Endothelial cell of umbilical vein (primary cell): ENCODE measurements around the gene RGS9. TPM values are rescaled to one million over a fixed set of nuclear protein-coding genes. Genes with fewer than 3 reads are reported as not detected.

ENCODE experiments used
- BruUV-seq: library from RNA; stranded (reverse); fragments of 400-500 nt; replicated peaks from 2 replicates; lab custom pipeline; 2021; lab: Mats Ljungman, UMichigan
- CTCF ChIA-PET: fragments of 300-600, 350-600 bp; sonication (Branson Sonifier 250); formaldehyde crosslinking; loops from one replicate; lab custom pipeline; 2021; ENCODE audit warnings: antibody characterized with exemption, inconsistent platforms; lab: Charles Lee
- POLR2A ChIA-PET: fragments of 300-600, 350-600 bp; sonication (Branson Sonifier 250); formaldehyde crosslinking; loops from one replicate; lab custom pipeline; 2021; ENCODE audit warnings: antibody characterized with exemption, inconsistent platforms; lab: Charles Lee
- DNase-seq: peaks from one replicate; pipeline ENCODE4 v3.0.0-alpha.2; 2011; ENCODE audit warnings: low read depth, low spot score
- FAIRE-seq: peaks from 2 replicates; lab custom pipeline; 2011; peaks lifted over from hg19 to GRCh38; lab: Jason Lieb, UNC
- H2AFZ ChIP-seq: 2 replicates; pipeline ENCODE4 v1.6.0; 2012; ENCODE audit warnings: low read depth, low read length, control low read depth, inconsistent platforms
- H3K27ac ChIP-seq: 2 replicates; pipeline ENCODE4 v1.5.1; 2011; ENCODE audit warnings: low read depth, mild to moderate bottlenecking, control low read depth, low read length, moderate library complexity; ENCODE audit not compliant: insufficient read depth
- H3K27me3 ChIP-seq, 2 experiments: 2 replicates each; pipeline versions ENCODE4 v1.6.0 to v1.6.1; 2011; ENCODE audit warnings: low read length in 2 of 2, mixed read lengths in 1 of 2; ENCODE audit not compliant: control insufficient read depth in 2 of 2, insufficient read depth in 2 of 2
- H3K36me3 ChIP-seq, 2 experiments: 2 replicates in 1 of 2; 3 replicates in 1 of 2; pipeline ENCODE4 v1.5.1; 2011; ENCODE audit warnings: low read length in 2 of 2, mild to moderate bottlenecking in 1 of 2, moderate library complexity in 1 of 2; ENCODE audit not compliant: control insufficient read depth in 2 of 2, insufficient read depth in 2 of 2; ENCODE audit errors: extremely low read depth in 1 of 2
- H3K4me1 ChIP-seq: 3 replicates; pipeline ENCODE4 v1.5.1; 2011; ENCODE audit warnings: mild to moderate bottlenecking, low read length; ENCODE audit not compliant: control insufficient read depth, insufficient read depth; ENCODE audit errors: extremely low read depth
- H3K4me2 ChIP-seq: 2 replicates; pipeline ENCODE4 v1.6.1; 2011; ENCODE audit warnings: low read length, control low read depth, mixed read lengths; ENCODE audit not compliant: insufficient read depth
- H3K4me3 ChIP-seq, 3 experiments: fragments of 200-600 bp in 1 of 3; sonication (generic), shearing (Covaris generic) in 1 of 3; replicated peaks in 1 of 3; 2 replicates each; pipeline ENCODE4 v1.5.1; 2011 to 2016; ENCODE audit warnings: control low read depth in 3 of 3, low read length in 3 of 3, mild to moderate bottlenecking in 2 of 3, inconsistent platforms in 1 of 3, low read depth in 1 of 3, moderate library complexity in 1 of 3; ENCODE audit not compliant: insufficient read depth in 1 of 3
- H3K79me2 ChIP-seq: 2 replicates; pipeline ENCODE4 v1.6.0; 2012; ENCODE audit warnings: low read length, inconsistent platforms; ENCODE audit not compliant: control insufficient read depth, insufficient read depth
- H3K9ac ChIP-seq: replicated peaks from 2 replicates; pipeline ENCODE3; 2011; ENCODE audit warnings: low read length, control low read depth; ENCODE audit not compliant: insufficient read depth; ENCODE audit errors: extremely low read depth
- H3K9me1 ChIP-seq: replicated peaks from 3 replicates; pipeline ENCODE4 v1.6.0; 2011; ENCODE audit warnings: mild to moderate bottlenecking, low read length; ENCODE audit not compliant: control insufficient read depth, insufficient read depth; ENCODE audit errors: extremely low read depth
- H3K9me3 ChIP-seq: replicated peaks from 2 replicates; pipeline ENCODE4 v1.5.1; 2012; ENCODE audit warnings: low read length, inconsistent platforms; ENCODE audit not compliant: control insufficient read depth, insufficient read depth
- H4K20me1 ChIP-seq: replicated peaks from 2 replicates; pipeline ENCODE3; 2011; ENCODE audit warnings: mild to moderate bottlenecking, low read length; ENCODE audit not compliant: control insufficient read depth, insufficient read depth; ENCODE audit errors: extremely low read depth
- EZH2 ChIP-seq: IDR thresholded peaks from 2 replicates; pipeline ENCODE4 v1.6.1; 2012; ENCODE audit warnings: borderline replicate concordance, low read depth, mild to moderate bottlenecking, moderate library complexity, low read length, inconsistent platforms; ENCODE audit not compliant: severe bottlenecking
- FOS ChIP-seq: IDR thresholded peaks from 2 replicates; pipeline ENCODE4 v1.6.1; 2011; ENCODE audit warnings: mild to moderate bottlenecking, low read length, moderate library complexity, borderline replicate concordance; ENCODE audit not compliant: insufficient read depth
- MYC ChIP-seq: IDR thresholded peaks from one replicate; pipeline ENCODE4 v1.6.1; 2011; ENCODE audit warnings: mild to moderate bottlenecking, low read depth, low read length
- POLR2AphosphoS5 ChIP-seq: IDR thresholded peaks from 2 replicates; pipeline ENCODE4 v1.6.1; 2012; ENCODE audit warnings: low read depth, mild to moderate bottlenecking, control low read depth, low read length, moderate library complexity; ENCODE audit not compliant: insufficient read depth
- dilution Hi-C: fragments of 300-500 bp; cut with MboI; formaldehyde crosslinking; loops from one replicate; pipeline ENCODE4 v1.15.0; 2019; ENCODE audit warnings: low sequenced_read_pairs; ENCODE audit not compliant: extremely low pct_ligation_motif_present
- intact Hi-C: fragments of 100-400 bp; cut with micrococcal nuclease; formaldehyde crosslinking; loops from one replicate; pipeline ENCODE4 v1.10.0; 2022
- polyA plus RNA-seq, 4 experiments: library from polyadenylated mRNA; depleted of rRNA in 3 of 4; stranded (reverse) in 3 of 4; unstranded in 1 of 4; fragments of >200 nt; gene quantifications; 2 replicates each; pipeline versions ENCODE4 v1.2.1 to v1.2.3, GENCODE V29; 2011 to 2012; ENCODE audit warnings: missing spikeins in 1 of 4
- total RNA-seq: library from RNA; stranded (reverse); gene quantifications from 2 replicates; pipeline ENCODE4 v1.2.3, GENCODE V29; 2021
- TF ChIP-seq, protein P1 (sequence below): IDR thresholded peaks from 2 replicates; pipeline ENCODE4 v1.6.1; 2011; ENCODE audit not compliant: insufficient read depth, insufficient read length
- TF ChIP-seq, protein P2 (sequence below), 2 donors: IDR thresholded peaks; 1 replicate in 1 of 2; 2 replicates in 1 of 2; pipeline ENCODE4 v1.5.1; 2011; ENCODE audit warnings: low read length in 2 of 2, mild to moderate bottlenecking in 2 of 2, moderate library complexity in 2 of 2, control low read depth in 1 of 2, inconsistent platforms in 1 of 2, low read depth in 1 of 2; ENCODE audit not compliant: insufficient read depth in 1 of 2; ENCODE audit errors: extremely low read depth in 1 of 2

RGS9 gene
- total and polyA plus RNA-seq, 2 donors (not counting 3 experiments of a cell fraction or from before 2014, with no cell fraction given): 0.61 to 1.4 TPM

DNA sequence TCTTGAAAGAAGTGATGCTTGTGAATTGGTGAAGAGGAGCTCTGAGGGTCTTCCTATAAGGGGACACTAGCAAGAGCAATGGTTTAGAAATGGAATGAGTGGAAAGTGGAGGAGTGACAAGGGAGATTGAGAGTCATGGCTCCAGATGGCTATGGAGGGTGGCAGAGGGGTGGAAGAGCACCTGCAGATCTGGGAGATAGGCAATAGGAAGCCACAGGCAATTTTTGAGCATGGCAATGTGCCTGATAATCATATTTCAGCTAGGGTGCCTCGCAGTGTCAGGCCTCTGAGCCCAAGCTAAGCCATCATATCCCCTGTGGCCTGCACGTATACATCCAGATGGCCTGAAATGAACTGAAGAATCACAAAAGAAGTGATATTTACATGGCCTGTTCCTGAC is 21.5 kb downstream of the RGS9 start:
- H3K4me2 ChIP-seq: no peak overlapping the region
- no peaks in the 10 kb centered on the region for H3K36me3 ChIP-seq
- TF ChIP-seq, protein P1, sequence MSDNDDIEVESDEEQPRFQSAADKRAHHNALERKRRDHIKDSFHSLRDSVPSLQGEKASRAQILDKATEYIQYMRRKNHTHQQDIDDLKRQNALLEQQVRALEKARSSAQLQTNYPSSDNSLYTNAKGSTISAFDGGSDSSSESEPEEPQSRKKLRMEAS: no peak
- TF ChIP-seq EZH2 (no peak), FOS (no peak)
- H3K9ac ChIP-seq: no peak overlapping the region
- no peaks in the 10 kb centered on the region for H3K9me1 ChIP-seq
- no peak overlapping the region for H3K27ac ChIP-seq
- FAIRE-seq (no peak), DNase-seq (no peak)
- H3K79me2 ChIP-seq: no peaks in the 10 kb centered on the region
- dilution Hi-C loops (no loop called here), intact Hi-C loops (loop anchor here (5.0 kb wide), 1 partner anchor 34 kb away; no protein-coding TSS in a partner anchor)
- H2AFZ ChIP-seq: no peak overlapping the region
- H3K9me3 ChIP-seq: no peaks in the 10 kb centered on the region
- no peaks in the 10 kb centered on the region for H4K20me1 ChIP-seq
- no peak overlapping the region for H3K4me3 ChIP-seq
- H3K27me3 ChIP-seq: peaks cover 10 to 17% of the 10 kb centered on the region in 2 experiments
- BruUV-seq: no TSS peak
- ChIA-PET POLR2A (no interaction called here), CTCF (interaction anchor here (1.0 to 1.3 kb wide), 2 partner anchors 21 to 33 kb away, joined by 4 read pairs; partner anchors contain the start of gene RGS9)
- H3K4me1 ChIP-seq: peaks cover 6% of the 10 kb centered on the region

DNA sequence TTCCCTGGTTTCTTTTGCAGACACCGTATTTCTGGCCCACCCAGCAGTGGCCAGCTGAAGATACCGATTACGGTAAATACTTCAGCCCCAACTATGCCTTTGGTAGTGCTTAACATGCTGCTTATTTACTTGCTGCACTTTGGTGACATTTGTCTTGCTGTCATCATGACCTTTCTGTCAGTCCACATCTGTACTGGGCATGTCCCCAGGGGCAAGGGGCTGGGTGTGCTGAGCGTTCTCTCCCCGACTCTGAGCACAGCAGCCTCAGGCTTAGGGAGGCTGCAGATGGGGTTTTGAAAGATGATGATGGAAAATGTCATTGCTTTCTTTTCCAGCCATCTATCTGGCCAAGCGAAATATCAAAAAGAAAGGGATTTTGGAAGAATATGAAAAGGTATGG is 23.3 kb downstream of the RGS9 start:
- CTCF ChIA-PET: interaction anchor here (1.3 kb wide), 1 partner anchor 13 kb away, joined by 3 read pairs; no protein-coding TSS in a partner anchor
- no TSS peak for BruUV-seq

More for the DNA sequence above, 23.3 kb downstream of the RGS9 start:
- Histone ChIP-seq H3K4me2 (no peak overlapping the region), H3K27me3 (peaks cover 10 to 21% of the 10 kb centered on the region in 2 experiments), H3K4me1 (peaks cover 2% of the 10 kb centered on the region), H3K79me2 (no peaks in the 10 kb centered on the region), H4K20me1 (no peaks in the 10 kb centered on the region), H3K36me3 (no peaks in the 10 kb centered on the region), H3K27ac (no peak overlapping the region), H3K9me3 (no peaks in the 10 kb centered on the region), H3K9me1 (no peaks in the 10 kb centered on the region), H3K4me3 (no peak overlapping the region), H2AFZ (no peak overlapping the region), H3K9ac (no peak overlapping the region)
- no peak for DNase-seq
- intact Hi-C loops (no loop called here), dilution Hi-C loops (no loop called here)
- POLR2A ChIA-PET: no interaction called here
- no peak for FAIRE-seq
- TF ChIP-seq POLR2AphosphoS5 (no peak), FOS (no peak), MYC (no peak)
- TF ChIP-seq, protein P2, sequence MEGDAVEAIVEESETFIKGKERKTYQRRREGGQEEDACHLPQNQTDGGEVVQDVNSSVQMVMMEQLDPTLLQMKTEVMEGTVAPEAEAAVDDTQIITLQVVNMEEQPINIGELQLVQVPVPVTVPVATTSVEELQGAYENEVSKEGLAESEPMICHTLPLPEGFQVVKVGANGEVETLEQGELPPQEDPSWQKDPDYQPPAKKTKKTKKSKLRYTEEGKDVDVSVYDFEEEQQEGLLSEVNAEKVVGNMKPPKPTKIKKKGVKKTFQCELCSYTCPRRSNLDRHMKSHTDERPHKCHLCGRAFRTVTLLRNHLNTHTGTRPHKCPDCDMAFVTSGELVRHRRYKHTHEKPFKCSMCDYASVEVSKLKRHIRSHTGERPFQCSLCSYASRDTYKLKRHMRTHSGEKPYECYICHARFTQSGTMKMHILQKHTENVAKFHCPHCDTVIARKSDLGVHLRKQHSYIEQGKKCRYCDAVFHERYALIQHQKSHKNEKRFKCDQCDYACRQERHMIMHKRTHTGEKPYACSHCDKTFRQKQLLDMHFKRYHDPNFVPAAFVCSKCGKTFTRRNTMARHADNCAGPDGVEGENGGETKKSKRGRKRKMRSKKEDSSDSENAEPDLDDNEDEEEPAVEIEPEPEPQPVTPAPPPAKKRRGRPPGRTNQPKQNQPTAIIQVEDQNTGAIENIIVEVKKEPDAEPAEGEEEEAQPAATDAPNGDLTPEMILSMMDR (IDR thresholded peaks at IDR 0.05; ENCODE audit: extremely low read depth in 1 of 2, insufficient read depth in 1 of 2, low read depth in 1 of 2, low read length in 2 of 2): no peak
